ENCODE data around the gene SLBP. TPM values are rescaled to one million over a fixed set of nuclear protein-coding genes. Genes with fewer than 3 reads are reported as not detected.

SLBP gene
- total and polyA plus RNA-seq, 10 of the 15 experiments (the other 5 are each of a cell fraction or from before 2014, with no cell fraction given) = 94.4 to 278 (median 158) TPM

DNA sequence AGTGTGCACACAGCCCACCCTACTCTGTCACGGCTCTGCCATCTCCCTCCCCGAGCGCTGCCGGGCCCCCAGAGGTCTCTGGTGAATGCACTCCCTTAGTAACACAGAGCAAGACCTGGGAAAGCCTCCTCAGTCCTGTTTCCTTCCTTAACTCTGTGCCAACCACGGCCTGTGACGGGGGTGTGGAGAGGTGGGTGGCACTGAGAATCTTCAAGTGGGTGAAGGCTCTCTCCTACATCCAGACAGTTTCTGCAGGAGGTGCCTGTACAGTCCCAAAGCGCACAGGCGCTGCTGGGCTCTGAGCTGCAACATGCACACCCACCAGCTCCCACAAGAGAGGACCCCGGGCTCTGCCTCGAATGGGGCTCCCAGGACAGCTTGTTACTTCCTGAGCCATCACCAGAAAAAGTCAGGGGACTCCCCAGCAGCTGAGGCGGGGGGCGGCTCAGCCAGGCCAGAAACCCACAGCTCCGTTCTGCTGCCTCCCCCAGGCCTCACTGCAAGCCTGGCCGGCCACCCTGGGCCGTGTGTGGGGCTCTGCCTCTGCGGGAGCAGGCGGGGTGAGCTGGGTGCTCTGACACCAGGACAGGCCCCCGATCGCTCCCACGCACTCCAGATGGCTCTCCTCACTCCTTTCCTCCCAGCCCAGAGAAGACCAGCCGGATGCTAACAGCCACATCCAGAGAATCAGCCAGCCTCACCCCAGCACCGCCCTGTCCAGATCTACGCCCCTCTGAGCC lies 57.7 kb downstream of the SLBP start:
- Histone ChIP-seq H3K4me2 (ENCODE audit: control insufficient read depth, insufficient read depth) (no peak overlapping the region), H3K27ac (ENCODE audit: control insufficient read depth, insufficient read depth) (no peak overlapping the region), H3K4me3 (no peak overlapping the region), H4K20me1 (ENCODE audit: control insufficient read depth, insufficient read depth) (no peaks in the 10 kb centered on the region), H3K27me3 (replicated peaks in 1 of 2; ENCODE audit: control insufficient read depth in 2 of 2, insufficient read depth in 2 of 2, low read length in 1 of 2) (no peaks in the 10 kb centered on the region), H2AFZ (ENCODE audit: control insufficient read depth, low read depth, low read length) (no peak overlapping the region), H3K9ac (ENCODE audit: control insufficient read depth, insufficient read depth, low read length) (no peak overlapping the region), H3K36me3 (ENCODE audit: control insufficient read depth in 2 of 2, insufficient read depth in 2 of 2, low read length in 1 of 2) (no peaks in the 10 kb centered on the region), H3K9me3 (replicated peaks; ENCODE audit: control insufficient read depth, insufficient read depth, low read length) (no peaks in the 10 kb centered on the region; the same call in 2 of the 3 replicates), H3K4me1 (ENCODE audit: control insufficient read depth, insufficient read depth, low read length) (no peaks in the 10 kb centered on the region), H3K79me2 (ENCODE audit: control insufficient read depth, insufficient read depth, low read length) (no peaks in the 10 kb centered on the region)
- ATAC-seq (no peak), DNase-seq (ENCODE audit: low read depth, low spot score) (no peak), FAIRE-seq (no peak)
- TF ChIP-seq, protein P1, sequence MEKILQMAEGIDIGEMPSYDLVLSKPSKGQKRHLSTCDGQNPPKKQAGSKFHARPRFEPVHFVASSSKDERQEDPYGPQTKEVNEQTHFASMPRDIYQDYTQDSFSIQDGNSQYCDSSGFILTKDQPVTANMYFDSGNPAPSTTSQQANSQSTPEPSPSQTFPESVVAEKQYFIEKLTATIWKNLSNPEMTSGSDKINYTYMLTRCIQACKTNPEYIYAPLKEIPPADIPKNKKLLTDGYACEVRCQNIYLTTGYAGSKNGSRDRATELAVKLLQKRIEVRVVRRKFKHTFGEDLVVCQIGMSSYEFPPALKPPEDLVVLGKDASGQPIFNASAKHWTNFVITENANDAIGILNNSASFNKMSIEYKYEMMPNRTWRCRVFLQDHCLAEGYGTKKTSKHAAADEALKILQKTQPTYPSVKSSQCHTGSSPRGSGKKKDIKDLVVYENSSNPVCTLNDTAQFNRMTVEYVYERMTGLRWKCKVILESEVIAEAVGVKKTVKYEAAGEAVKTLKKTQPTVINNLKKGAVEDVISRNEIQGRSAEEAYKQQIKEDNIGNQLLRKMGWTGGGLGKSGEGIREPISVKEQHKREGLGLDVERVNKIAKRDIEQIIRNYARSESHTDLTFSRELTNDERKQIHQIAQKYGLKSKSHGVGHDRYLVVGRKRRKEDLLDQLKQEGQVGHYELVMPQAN (conservative IDR thresholded peaks at IDR 0.05) = no peak
- TF ChIP-seq, protein P2, sequence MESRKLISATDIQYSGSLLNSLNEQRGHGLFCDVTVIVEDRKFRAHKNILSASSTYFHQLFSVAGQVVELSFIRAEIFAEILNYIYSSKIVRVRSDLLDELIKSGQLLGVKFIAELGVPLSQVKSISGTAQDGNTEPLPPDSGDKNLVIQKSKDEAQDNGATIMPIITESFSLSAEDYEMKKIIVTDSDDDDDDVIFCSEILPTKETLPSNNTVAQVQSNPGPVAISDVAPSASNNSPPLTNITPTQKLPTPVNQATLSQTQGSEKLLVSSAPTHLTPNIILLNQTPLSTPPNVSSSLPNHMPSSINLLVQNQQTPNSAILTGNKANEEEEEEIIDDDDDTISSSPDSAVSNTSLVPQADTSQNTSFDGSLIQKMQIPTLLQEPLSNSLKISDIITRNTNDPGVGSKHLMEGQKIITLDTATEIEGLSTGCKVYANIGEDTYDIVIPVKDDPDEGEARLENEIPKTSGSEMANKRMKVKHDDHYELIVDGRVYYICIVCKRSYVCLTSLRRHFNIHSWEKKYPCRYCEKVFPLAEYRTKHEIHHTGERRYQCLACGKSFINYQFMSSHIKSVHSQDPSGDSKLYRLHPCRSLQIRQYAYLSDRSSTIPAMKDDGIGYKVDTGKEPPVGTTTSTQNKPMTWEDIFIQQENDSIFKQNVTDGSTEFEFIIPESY (IDR thresholded peaks at IDR 0.05) = no peak
- TF ChIP-seq HDAC2 (IDR thresholded peaks at IDR 0.05) (no peak), SPI1 (IDR thresholded peaks at IDR 0.05; ENCODE audit: borderline replicate concordance, insufficient read depth, low read depth, low read length) (no peak), SREBF2 (IDR thresholded peaks at IDR 0.05; ENCODE audit: low read length) (no peak), EP300 (IDR thresholded peaks at IDR 0.05; ENCODE audit: borderline replicate concordance in 1 of 2, control insufficient read depth in 1 of 2, low read depth in 2 of 2, low read length in 2 of 2) (no peak), WRNIP1 (IDR thresholded peaks at IDR 0.05; ENCODE audit: borderline replicate concordance, low read depth, low read length) (no peak), BMI1 (IDR thresholded peaks at IDR 0.05; ENCODE audit: borderline replicate concordance) (no peak), FOS (IDR thresholded peaks at IDR 0.05; ENCODE audit: borderline replicate concordance, extremely low read depth, insufficient read length) (no peak), NR2C1 (IDR thresholded peaks at IDR 0.05) (no peak), MYC (IDR thresholded peaks at IDR 0.05; ENCODE audit: insufficient read depth, insufficient read length, insufficient replicate concordance, low read length, severe bottlenecking) (no peak), EGR1 (IDR thresholded peaks at IDR 0.05; ENCODE audit: borderline replicate concordance in 1 of 2, low read depth in 2 of 2, low read length in 2 of 2) (no peak)
- TF ChIP-seq, protein P3, sequence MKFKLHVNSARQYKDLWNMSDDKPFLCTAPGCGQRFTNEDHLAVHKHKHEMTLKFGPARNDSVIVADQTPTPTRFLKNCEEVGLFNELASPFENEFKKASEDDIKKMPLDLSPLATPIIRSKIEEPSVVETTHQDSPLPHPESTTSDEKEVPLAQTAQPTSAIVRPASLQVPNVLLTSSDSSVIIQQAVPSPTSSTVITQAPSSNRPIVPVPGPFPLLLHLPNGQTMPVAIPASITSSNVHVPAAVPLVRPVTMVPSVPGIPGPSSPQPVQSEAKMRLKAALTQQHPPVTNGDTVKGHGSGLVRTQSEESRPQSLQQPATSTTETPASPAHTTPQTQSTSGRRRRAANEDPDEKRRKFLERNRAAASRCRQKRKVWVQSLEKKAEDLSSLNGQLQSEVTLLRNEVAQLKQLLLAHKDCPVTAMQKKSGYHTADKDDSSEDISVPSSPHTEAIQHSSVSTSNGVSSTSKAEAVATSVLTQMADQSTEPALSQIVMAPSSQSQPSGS (IDR thresholded peaks at IDR 0.05; ENCODE audit: low read length) = no peak
- TF ChIP-seq, protein P4, sequence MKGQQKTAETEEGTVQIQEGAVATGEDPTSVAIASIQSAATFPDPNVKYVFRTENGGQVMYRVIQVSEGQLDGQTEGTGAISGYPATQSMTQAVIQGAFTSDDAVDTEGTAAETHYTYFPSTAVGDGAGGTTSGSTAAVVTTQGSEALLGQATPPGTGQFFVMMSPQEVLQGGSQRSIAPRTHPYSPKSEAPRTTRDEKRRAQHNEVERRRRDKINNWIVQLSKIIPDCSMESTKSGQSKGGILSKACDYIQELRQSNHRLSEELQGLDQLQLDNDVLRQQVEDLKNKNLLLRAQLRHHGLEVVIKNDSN (IDR thresholded peaks at IDR 0.05; ENCODE audit: borderline replicate concordance, extremely low read length, insufficient read depth, low read depth, low read length) = no peak
- TF ChIP-seq, protein P5, sequence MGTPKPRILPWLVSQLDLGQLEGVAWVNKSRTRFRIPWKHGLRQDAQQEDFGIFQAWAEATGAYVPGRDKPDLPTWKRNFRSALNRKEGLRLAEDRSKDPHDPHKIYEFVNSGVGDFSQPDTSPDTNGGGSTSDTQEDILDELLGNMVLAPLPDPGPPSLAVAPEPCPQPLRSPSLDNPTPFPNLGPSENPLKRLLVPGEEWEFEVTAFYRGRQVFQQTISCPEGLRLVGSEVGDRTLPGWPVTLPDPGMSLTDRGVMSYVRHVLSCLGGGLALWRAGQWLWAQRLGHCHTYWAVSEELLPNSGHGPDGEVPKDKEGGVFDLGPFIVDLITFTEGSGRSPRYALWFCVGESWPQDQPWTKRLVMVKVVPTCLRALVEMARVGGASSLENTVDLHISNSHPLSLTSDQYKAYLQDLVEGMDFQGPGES (IDR thresholded peaks at IDR 0.05) = no peak
- in situ Hi-C loops (cut with MboI) (no loop called here), intact Hi-C loops (cut with micrococcal nuclease; ENCODE audit: unreplicated experiment) (no loop called here)
- RAD21 ChIA-PET (ENCODE audit: unreplicated experiment) = no interaction called here
- BruUV-seq (replicated peaks) = no TSS peak
- POLR2A ChIA-PET = no interaction called here
- SMC1A ChIA-PET (ENCODE audit: uncharacterized antibody, unreplicated experiment) = no interaction called here
- WGBS (ENCODE audit: insufficient coverage, insufficient replicate concordance, low lambda C conversion rate, missing lambda C conversion rate) = 43% methylated on average over 21 of the region's 23 CpGs
- CTCF ChIA-PET = no interaction called here

Data from GM12878 (cell line).